H9 (cell line): ENCODE results near the gene IGFL2. TPM values are rescaled to one million over a fixed set of nuclear protein-coding genes. Genes with fewer than 3 reads are reported as not detected.
A peak's percentile ranks its signal among the peaks of the same experiment; 100 is the strongest.

Experiments used
- DNase-seq: peaks from one replicate; pipeline ENCODE4 v3.0.0-alpha.2; 2017
- H2AFZ ChIP-seq: one replicate; pipeline ENCODE4 v1.6.1; 2013; ENCODE audit warnings: mild to moderate bottlenecking, low read length, control low read depth, moderate library complexity
- H2AK5ac ChIP-seq: 2 replicates; pipeline ENCODE4 v1.6.1; 2013; ENCODE audit warnings: low read length, control low read depth, mixed read lengths; ENCODE audit not compliant: insufficient read length
- H2BK120ac ChIP-seq: one replicate; pipeline ENCODE4 v1.6.1; 2013; ENCODE audit warnings: low read depth, mild to moderate bottlenecking, low read length, control low read depth, inconsistent platforms; ENCODE audit not compliant: poor library complexity, severe bottlenecking
- H2BK12ac ChIP-seq: 2 replicates; pipeline ENCODE4 v1.6.1; 2013; ENCODE audit warnings: low read length, control low read depth, mixed read lengths, low read depth; ENCODE audit not compliant: insufficient read length
- H2BK15ac ChIP-seq: 2 replicates; pipeline ENCODE4 v1.6.1; 2013; ENCODE audit warnings: low read depth, low read length, control low read depth
- H2BK20ac ChIP-seq: one replicate; pipeline ENCODE4 v1.6.1; 2013; ENCODE audit warnings: low read depth, mild to moderate bottlenecking, low read length, control low read depth, inconsistent platforms; ENCODE audit not compliant: poor library complexity, severe bottlenecking
- H2BK5ac ChIP-seq: 2 replicates; pipeline ENCODE4 v1.6.1; 2013; ENCODE audit warnings: low read length, control low read depth, mixed read lengths; ENCODE audit not compliant: insufficient read length
- H3K14ac ChIP-seq: 2 replicates; pipeline ENCODE4 v1.6.1; 2013; ENCODE audit warnings: low read length, control low read depth; ENCODE audit not compliant: insufficient read depth
- H3K18ac ChIP-seq: 2 replicates; pipeline ENCODE4 v1.6.1; 2013; ENCODE audit warnings: low read depth, mild to moderate bottlenecking, mixed read lengths, low read length, control low read depth; ENCODE audit not compliant: insufficient read length
- H3K23ac ChIP-seq: 2 replicates; pipeline ENCODE4 v1.6.1; 2013; ENCODE audit warnings: low read length, control low read depth, mixed read lengths, low read depth; ENCODE audit not compliant: insufficient read length
- H3K23me2 ChIP-seq: 2 replicates; pipeline ENCODE4 v1.6.1; 2013; ENCODE audit warnings: low read depth, mild to moderate bottlenecking, mixed read lengths, low read length, control low read depth; ENCODE audit not compliant: insufficient read length, poor library complexity, severe bottlenecking
- H3K27ac ChIP-seq: 2 replicates; pipeline ENCODE4 v1.5.1; 2013; ENCODE audit warnings: low read length, control low read depth, mixed read lengths, low read depth; ENCODE audit not compliant: insufficient read length
- H3K27me3 ChIP-seq: 2 replicates; pipeline ENCODE4 v1.6.1; 2013; ENCODE audit warnings: low read length, control low read depth, inconsistent platforms; ENCODE audit not compliant: insufficient read depth
- H3K4ac ChIP-seq: 2 replicates; pipeline ENCODE4 v1.6.1; 2013; ENCODE audit warnings: low read depth, mild to moderate bottlenecking, control low read depth, inconsistent platforms, low read length, moderate library complexity
- H3K4me1 ChIP-seq: 2 replicates; pipeline ENCODE4 v1.6.1; 2013; ENCODE audit warnings: low read length, control low read depth, inconsistent platforms; ENCODE audit not compliant: insufficient read depth
- H3K4me2 ChIP-seq: 2 replicates; pipeline ENCODE4 v1.6.1; 2013; ENCODE audit warnings: low read length, control low read depth, mixed read lengths; ENCODE audit not compliant: insufficient read length, insufficient read depth
- H3K56ac ChIP-seq: 2 replicates; pipeline ENCODE4 v1.6.1; 2013; ENCODE audit warnings: low read depth, mild to moderate bottlenecking, mixed read lengths, low read length, control low read depth; ENCODE audit not compliant: insufficient read length
- H3K79me1 ChIP-seq: 2 replicates; pipeline ENCODE4 v1.6.1; 2013; ENCODE audit warnings: low read depth, mild to moderate bottlenecking, moderate library complexity, low read length, control low read depth, inconsistent platforms; ENCODE audit not compliant: insufficient read depth, poor library complexity, severe bottlenecking
- H3K79me2 ChIP-seq: 2 replicates; pipeline ENCODE4 v1.6.1; 2013; ENCODE audit warnings: low read length, control low read depth, inconsistent platforms; ENCODE audit not compliant: insufficient read depth
- H3K9ac ChIP-seq: 2 replicates; pipeline ENCODE4 v1.6.1; 2013; ENCODE audit warnings: low read length, control low read depth, mixed read lengths; ENCODE audit not compliant: insufficient read length; ENCODE audit errors: extremely low read depth
- H3K9me3 ChIP-seq: one replicate; pipeline ENCODE4 v1.6.1; 2013; ENCODE audit warnings: low read depth, low read length, inconsistent platforms; ENCODE audit not compliant: control insufficient read depth
- H3T11ph ChIP-seq: one replicate; pipeline ENCODE4 v1.6.1; 2013; ENCODE audit warnings: mild to moderate bottlenecking, low read length, control low read depth, inconsistent platforms
- H4K20me1 ChIP-seq: one replicate; pipeline ENCODE4 v1.6.1; 2013; ENCODE audit not compliant: control insufficient read depth, insufficient read length, insufficient read depth
- H4K5ac ChIP-seq: 2 replicates; pipeline ENCODE4 v1.6.1; 2013; ENCODE audit warnings: low read depth, mild to moderate bottlenecking, mixed read lengths, low read length, control low read depth; ENCODE audit not compliant: insufficient read length
- H4K8ac ChIP-seq: replicated peaks from 2 replicates; pipeline ENCODE4 v1.6.1; 2013; ENCODE audit warnings: low read length, control low read depth, mixed read lengths, low read depth; ENCODE audit not compliant: insufficient read length
- H4K91ac ChIP-seq: 2 replicates; pipeline ENCODE4 v1.6.1; 2013; ENCODE audit warnings: low read depth, mild to moderate bottlenecking, moderate library complexity, mixed read lengths, low read length, control low read depth; ENCODE audit not compliant: insufficient read length
- H3K27ac Mint-ChIP-seq, 3 experiments: 2 replicates in 2 of 3; 3 replicates in 1 of 3; pipeline ENCODE4 v1.8.0; 2020 to 2021; ENCODE audit warnings: mixed read lengths in 3 of 3, mild to moderate bottlenecking in 1 of 3, moderate library complexity in 1 of 3
- H3K27me3 Mint-ChIP-seq: 2 replicates; pipeline ENCODE4 v1.8.0; 2021; ENCODE audit warnings: low read depth, mild to moderate bottlenecking, moderate library complexity, mixed read lengths
- H3K36me3 Mint-ChIP-seq, 3 experiments: 2 replicates in 2 of 3; 3 replicates in 1 of 3; pipeline ENCODE4 v1.8.0; 2020 to 2021; ENCODE audit warnings: low read depth in 3 of 3, mixed read lengths in 3 of 3; ENCODE audit not compliant: insufficient read depth in 1 of 3
- H3K4me1 Mint-ChIP-seq, 2 experiments: 2 replicates each; pipeline ENCODE4 v1.8.0; 2020; ENCODE audit warnings: mixed read lengths in 2 of 2
- H3K4me3 Mint-ChIP-seq, 2 experiments: 2 replicates in 1 of 2; 3 replicates in 1 of 2; pipeline ENCODE4 v1.8.0; 2020 to 2021; ENCODE audit warnings: mild to moderate bottlenecking in 2 of 2, mixed read lengths in 2 of 2, moderate library complexity in 1 of 2
- H3K9me3 Mint-ChIP-seq, 2 experiments: 2 replicates in 1 of 2; 3 replicates in 1 of 2; pipeline ENCODE4 v1.8.0; 2020; ENCODE audit warnings: mild to moderate bottlenecking in 2 of 2, mixed read lengths in 2 of 2, moderate library complexity in 1 of 2
- CTCF ChIP-seq: fragments of 200-600 bp; sonication (generic); conservative IDR thresholded peaks from 3 replicates; pipeline ENCODE4 v1.8.0; 2021; ENCODE audit warnings: antibody characterized with exemption, mild to moderate bottlenecking
- WGBS: extraction: QIAGEN DNeasy Blood & Tissue Kit; methylation state at CpG from one replicate; pipeline ENCODE4 v1.1.7; 2013; ENCODE audit warnings: missing lambda C conversion rate, low lambda C conversion rate, mixed read lengths; ENCODE audit not compliant: insufficient read length; ENCODE audit errors: extremely low coverage; 5-methylcytosine and 5-hydroxymethylcytosine counted together
- total RNA-seq: library from RNA; stranded (reverse); gene quantifications from 2 replicates; pipeline ENCODE4 v1.2.1, GENCODE V29; 2021

The IGFL2 gene
- total RNA-seq, 1 experiment from 2014 or later, result not detected

DNA sequence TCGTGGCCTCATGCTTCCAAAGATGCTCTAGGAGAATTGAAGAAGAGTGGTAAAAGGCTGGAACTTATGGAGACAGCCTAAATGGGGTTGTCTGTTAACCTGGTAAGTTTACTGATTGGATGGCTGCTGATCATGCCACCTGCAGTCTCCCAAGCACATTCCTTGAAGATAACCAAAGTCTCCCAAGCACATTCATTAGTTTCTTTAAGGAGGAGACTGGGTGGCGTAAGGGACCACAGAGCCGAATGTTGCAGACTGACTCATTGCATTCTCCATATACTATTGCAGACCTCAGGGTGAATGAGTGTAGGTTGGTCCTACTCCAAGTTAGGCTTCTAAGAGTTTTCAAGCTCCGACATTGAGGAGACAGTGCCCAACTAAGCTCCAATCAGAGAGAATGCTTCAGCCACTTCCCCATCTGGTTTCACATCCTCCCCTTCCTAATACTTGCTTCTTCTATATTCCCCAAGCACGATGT, 23.4 kb upstream of the IGFL2 start, which contains the start of gene IGFL3:
TSS of gene IGFL3 (minus strand) at position 51 of the 478 bp plus-strand sequence. CDS start at position 12, 39 bp downstream.
- Histone ChIP-seq H3K4me1 (no peaks in the 10 kb centered on the region), H2AFZ (no peak within 1 kb of the TSS), H4K5ac (no peak within 1 kb of the TSS), H3K18ac (no peak within 1 kb of the TSS), H3K9me3 (no peaks in the 10 kb centered on the region), H4K20me1 (no peaks in the 10 kb centered on the region), H4K8ac (no peak within 1 kb of the TSS), H2BK20ac (peak within 1 kb of the TSS; percentile 26), H2BK5ac (no peak within 1 kb of the TSS), H2BK120ac (no peak within 1 kb of the TSS), H4K91ac (no peak within 1 kb of the TSS), H3K23me2 (no peaks in the 10 kb centered on the region), H3K27ac (no peak within 1 kb of the TSS), H2AK5ac (no peak within 1 kb of the TSS), H3K9ac (no peak within 1 kb of the TSS), H3K23ac (no peak within 1 kb of the TSS), H3K56ac (no peak within 1 kb of the TSS), H2BK15ac (no peak within 1 kb of the TSS), H3K27me3 (no peaks in the 10 kb centered on the region), H2BK12ac (no peak within 1 kb of the TSS), H3T11ph (no peak within 1 kb of the TSS), H3K79me2 (no peaks in the 10 kb centered on the region), H3K79me1 (no peaks in the 10 kb centered on the region), H3K4ac (no peak within 1 kb of the TSS), H3K4me2 (no peak within 1 kb of the TSS), H3K14ac (no peak within 1 kb of the TSS)
- no peak for TF ChIP-seq CTCF
- Mint-ChIP-seq H3K27ac (no peak within 1 kb of the TSS), H3K9me3 (peaks cover 6 to 8% of the 10 kb centered on the region in 2 experiments), H3K4me3 (no peak within 1 kb of the TSS; a peak in 1 of 5 replicates), H3K27me3 (peaks cover 5% of the 10 kb centered on the region), H3K4me1 (peaks cover 12% of the 10 kb centered on the region in 2 experiments), H3K36me3 (peaks cover 0 to 16% (median 2%) of the 10 kb centered on the region in 3 experiments; a peak in 4 of 7 replicates)
- no peak for DNase-seq
- WGBS, result no CpG with 5 or more reads among the region's 5 CpGs
